ENCODE data around the gene PRAMEF7. TPM values are rescaled to one million over a fixed set of nuclear protein-coding genes. Genes with fewer than 3 reads are reported as not detected.
"Not testable (repeated sequence)": the region's sequence is repeated elsewhere in the genome, so short reads cannot be mapped to it uniquely, and the experiment has no call there.

Gene PRAMEF7
- not detected for total RNA-seq
- long read RNA-seq, result 0 reads

DNA sequence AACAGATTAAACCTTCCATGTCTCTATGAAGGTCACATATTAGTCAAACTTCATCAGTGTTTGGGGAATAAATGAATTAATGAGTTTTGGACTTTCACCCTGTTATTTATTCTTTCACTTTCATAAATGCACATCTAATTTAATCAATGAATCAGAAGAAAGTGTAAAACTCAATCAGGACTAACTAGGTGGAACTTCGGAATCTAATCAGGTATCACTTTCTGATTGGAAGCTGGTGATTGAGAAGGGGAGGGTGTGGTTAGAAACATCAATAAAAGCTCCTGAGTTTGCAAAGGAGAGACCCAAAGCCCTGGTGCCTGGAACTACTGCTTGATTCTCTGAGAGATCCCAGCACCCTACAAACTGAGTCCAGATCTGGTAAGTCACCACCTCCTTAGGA, at the start of gene PRAMEF7:
Gene PRAMEF7 (plus strand): TSS at position 301 of the 400 bp plus-strand sequence. CDS start 1,083 bp downstream, outside the sequence.
- not testable (repeated sequence) for DNase-seq (ENCODE audit: low spot score)

DNA sequence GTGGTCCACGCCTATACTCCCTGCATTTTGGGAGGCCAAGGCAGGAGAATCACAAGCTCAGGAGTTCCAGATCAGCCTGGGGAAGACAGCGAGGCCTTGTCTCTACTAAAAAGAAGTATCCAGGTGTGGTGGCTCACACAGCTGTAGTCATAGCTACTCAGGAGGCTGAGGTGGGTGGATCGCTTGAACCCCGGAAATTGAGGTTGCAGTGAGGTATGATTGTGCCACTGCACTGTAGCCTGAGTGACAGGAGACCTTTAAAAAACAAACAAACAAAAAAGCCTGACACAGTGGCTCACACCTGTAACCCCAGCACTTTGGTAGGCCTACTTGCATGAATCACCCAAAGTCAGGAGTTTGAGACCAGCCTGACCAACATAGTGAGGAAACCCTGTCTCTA, 38.0 kb upstream of the PRAMEF7 start:
- DNase-seq (ENCODE audit: low spot score), result not testable (repeated sequence)

DNA sequence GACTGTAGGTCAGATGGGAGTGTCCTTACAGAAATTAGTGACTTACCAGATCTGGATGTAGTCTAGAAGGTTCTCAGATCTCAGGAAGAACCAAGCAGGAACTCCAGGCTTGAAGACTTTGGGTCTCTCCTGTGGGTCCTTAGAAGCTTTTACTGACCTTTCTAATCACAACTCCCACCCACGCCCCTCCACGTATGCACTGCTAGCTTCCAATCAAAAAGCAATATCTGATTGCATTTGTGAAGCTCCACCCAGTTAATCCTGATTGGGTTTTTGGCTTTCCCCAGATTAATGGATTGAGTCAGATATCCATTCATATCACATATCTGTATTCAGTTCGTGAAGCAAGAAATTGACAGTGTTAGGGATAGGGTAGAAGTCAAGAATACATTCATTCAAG, 30.3 kb upstream of the PRAMEF7 start, which contains the start of gene PRAMEF4:
Gene PRAMEF4 (minus strand): TSS at position 101 of the 400 bp plus-strand sequence. CDS start 2,807 bp downstream, outside the sequence.
- not testable (repeated sequence) for DNase-seq (ENCODE audit: low spot score)

DNA sequence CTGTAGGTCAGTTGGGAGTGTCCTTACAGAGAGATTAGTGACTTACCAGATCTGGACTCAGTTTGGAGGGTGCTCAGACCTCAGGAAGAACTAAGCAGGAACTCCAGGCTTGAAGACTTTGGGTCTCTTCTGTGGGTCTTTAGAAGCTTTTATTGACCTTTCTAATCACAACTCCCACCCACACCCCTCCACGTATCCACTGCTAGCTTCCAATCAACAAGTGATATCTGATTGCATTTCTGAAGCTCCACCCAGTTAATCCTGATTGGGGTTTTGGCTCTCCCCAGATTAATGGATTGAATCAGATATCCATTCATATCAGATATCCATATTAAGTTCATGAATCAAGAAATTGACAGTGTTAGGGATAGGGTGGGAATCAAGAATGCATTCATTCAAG, 18.2 kb upstream of the PRAMEF7 start, which contains the start of gene PRAMEF10:
Gene PRAMEF10 (minus strand): TSS at position 101 of the 400 bp plus-strand sequence. CDS start 2,423 bp downstream, outside the sequence.
- not testable (repeated sequence) for DNase-seq (ENCODE audit: low spot score)

DNA sequence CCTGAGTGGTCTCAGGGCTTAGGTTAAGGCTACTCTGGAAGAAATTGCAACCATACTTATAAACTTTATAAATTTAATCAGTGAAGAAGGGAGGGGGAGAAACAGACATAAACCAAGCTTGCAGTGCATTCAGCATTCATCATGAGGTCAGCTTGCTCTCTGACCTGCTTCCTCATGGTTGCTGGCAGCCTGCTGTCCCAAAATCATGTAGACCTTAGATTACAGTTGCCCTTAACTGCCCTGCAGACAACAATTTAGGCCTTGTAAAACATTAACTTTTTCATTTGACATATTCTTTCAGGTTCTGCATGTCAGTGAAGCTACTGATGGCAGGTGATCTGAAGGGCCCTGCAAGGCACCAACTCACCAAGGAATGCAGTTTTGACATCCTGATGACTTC, 17.2 kb upstream of the PRAMEF7 start:
- DNase-seq (ENCODE audit: low spot score), result not testable (repeated sequence)

DNA sequence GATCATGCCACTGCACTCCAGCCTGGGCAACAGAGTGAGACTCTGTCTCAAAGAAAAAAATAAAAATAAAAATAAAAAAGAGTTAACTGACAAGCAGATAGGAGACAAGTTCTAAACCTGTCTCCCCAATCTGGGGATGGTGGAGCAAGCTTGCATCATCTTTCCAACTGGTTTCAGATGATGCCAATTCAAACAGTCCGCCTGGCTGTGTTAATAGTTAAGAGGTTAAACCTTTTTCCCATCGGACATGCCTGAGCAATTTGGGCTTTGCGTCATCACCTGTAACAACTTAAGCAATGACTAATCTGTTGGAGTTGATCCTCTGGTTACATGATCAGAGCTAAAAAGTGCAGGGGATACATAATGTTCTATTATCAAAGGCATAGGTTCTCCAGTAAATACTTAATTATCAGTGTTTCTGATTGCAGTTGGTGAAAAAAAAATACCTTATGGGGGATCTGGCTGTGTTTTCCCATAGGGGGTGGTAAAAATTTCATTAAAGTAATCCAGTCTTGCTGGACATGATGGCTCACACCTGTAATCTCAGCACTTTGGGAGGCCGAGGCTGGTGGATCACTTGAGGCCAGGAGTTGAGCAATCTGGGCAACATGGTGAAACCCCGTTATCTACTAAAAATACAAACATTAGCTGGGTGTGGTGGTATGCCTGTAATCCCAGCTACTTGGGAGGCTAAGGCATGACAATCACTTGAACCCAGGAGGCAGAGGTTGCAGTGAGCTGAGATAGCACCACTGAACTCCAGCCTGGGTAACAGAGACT, 12.4 kb upstream of the PRAMEF7 start:
- not testable (repeated sequence) for DNase-seq (ENCODE audit: low spot score)

DNA sequence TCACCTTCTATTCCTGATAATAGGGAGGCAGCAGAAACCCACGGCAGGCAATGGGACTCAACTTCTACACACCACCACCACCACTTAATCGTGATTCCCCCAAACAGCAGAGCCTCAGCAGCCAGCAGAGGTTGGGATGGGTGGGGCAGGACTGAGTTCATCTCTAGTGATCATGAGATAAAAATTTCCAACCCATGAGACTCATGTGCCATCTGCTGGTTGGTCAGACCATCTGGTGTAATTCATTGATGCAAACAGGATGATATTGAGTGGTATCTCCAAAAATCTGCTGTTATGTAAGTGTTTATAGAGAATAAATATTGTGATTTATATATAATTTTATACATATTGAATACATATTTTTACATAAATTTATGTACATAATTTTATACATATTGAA, 5.3 kb downstream of the PRAMEF7 start:
- DNase-seq (ENCODE audit: low spot score), result not testable (repeated sequence)

DNA sequence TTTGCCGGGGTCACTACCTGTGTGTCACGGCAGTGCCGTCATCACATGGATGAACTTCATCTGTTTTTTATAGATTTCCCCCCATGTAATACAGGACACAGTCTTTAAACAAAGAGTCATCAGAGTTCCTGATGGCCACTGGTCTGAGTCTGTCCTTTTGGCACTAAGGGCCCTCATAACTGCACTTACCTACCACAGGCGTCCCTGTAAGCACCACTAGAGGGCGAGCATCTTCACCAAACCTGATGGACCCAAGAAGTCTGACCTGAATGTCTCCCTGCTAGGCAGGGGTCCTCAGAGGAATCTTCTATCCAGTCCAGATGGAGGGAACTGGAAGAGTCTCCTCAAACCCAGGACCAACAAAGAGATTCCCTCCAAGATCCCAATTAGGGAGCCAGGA, 8.0 kb downstream of the PRAMEF7 start:
- not testable (repeated sequence) for DNase-seq (ENCODE audit: low spot score)

DNA sequence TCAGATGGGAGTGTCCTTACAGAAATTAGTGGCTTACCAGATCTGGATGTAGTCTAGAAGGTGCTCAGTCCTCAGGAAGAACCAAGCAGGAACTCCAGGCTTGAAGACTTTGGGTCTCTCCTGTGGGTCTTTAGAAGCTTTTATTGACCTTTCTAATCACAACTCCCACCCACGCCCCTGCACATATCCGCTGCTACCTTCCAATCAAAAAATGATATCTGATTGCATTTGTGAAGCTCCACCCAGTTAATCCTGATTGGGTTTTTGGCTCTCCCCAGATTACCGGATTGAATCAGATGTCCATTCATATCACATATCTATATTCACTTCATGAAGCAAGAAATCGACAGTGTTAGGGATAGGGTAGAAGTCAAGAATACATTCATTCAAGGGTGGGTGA, 31.1 kb downstream of the PRAMEF7 start, which contains the start of gene PRAMEF6:
Gene PRAMEF6 (minus strand): TSS at position 101 of the 400 bp plus-strand sequence. CDS start 5,062 bp downstream, outside the sequence.
- not testable (repeated sequence) for DNase-seq (ENCODE audit: low spot score)

Other genes with a start within 250 kb of the PRAMEF7 start
- gene AADACL3, start 200.5 kb upstream of the PRAMEF7 start, total RNA-seq, result 0.19 TPM
- gene CFAP107, start 170.4 kb upstream of the PRAMEF7 start, total RNA-seq, result not detected
- gene PRAMEF12, start 142.9 kb upstream of the PRAMEF7 start, total RNA-seq, result not detected
- not detected for gene PRAMEF1, start 125.2 kb upstream of the PRAMEF7 start, total RNA-seq
- not detected for gene PRAMEF11, start 85.2 kb upstream of the PRAMEF7 start, total RNA-seq
- not detected for gene HNRNPCL1, start 67.9 kb upstream of the PRAMEF7 start, total RNA-seq
- not detected for gene PRAMEF2, start 59.5 kb upstream of the PRAMEF7 start, total RNA-seq
- not detected for gene PRAMEF4, start 30.4 kb upstream of the PRAMEF7 start, total RNA-seq
- gene PRAMEF10, start 18.3 kb upstream of the PRAMEF7 start, total RNA-seq, result not detected
- gene PRAMEF6, start 31.0 kb downstream of the PRAMEF7 start, total RNA-seq, result not detected
- gene PRAMEF27, start 140.0 kb downstream of the PRAMEF7 start, total RNA-seq, result not detected
- gene HNRNPCL3, start 144.2 kb downstream of the PRAMEF7 start, total RNA-seq, result not detected
- not detected for gene PRAMEF25, start 154.2 kb downstream of the PRAMEF7 start, total RNA-seq
- gene HNRNPCL2, start 200.2 kb downstream of the PRAMEF7 start, total RNA-seq, result not detected
- not detected for gene PRAMEF26, start 239.4 kb downstream of the PRAMEF7 start, total RNA-seq
- gene HNRNPCL4, start 249.0 kb downstream of the PRAMEF7 start, total RNA-seq, result not detected